Transverse colon (tissue), 4 donors: Measurements from ENCODE around the gene EMILIN1. TPM values are rescaled to one million over a fixed set of nuclear protein-coding genes. Genes with fewer than 3 reads are reported as not detected.

Experiments used
- DNase-seq: peaks from one replicate; pipeline ENCODE4 v3.0.0-alpha.2; 2019
- H3K27ac ChIP-seq, 4 donors: fragments of 200-600 bp; sonication (generic); 2 replicates each; pipeline ENCODE4 v1.5.1; 2016 to 2018; ENCODE audit warnings: inconsistent platforms in 4 of 4
- H3K27me3 ChIP-seq: fragments of 200-600 bp; sonication (generic); 2 replicates; pipeline ENCODE4 v1.5.1; 2017; ENCODE audit warnings: inconsistent platforms
- H3K36me3 ChIP-seq, 4 donors: fragments of 200-600 bp; sonication (generic); 2 replicates each; pipeline ENCODE4 v1.5.1; 2017 to 2019; ENCODE audit warnings: inconsistent platforms in 4 of 4
- H3K4me1 ChIP-seq, 4 donors: fragments of 200-600 bp; sonication (generic); 2 replicates each; pipeline ENCODE4 v1.5.1; 2017 to 2020; ENCODE audit warnings: inconsistent platforms in 4 of 4
- H3K4me3 ChIP-seq, 4 donors: fragments of 200-600 bp; sonication (generic); 1 replicate in 1 of 4; 2 replicates in 3 of 4; pipeline versions ENCODE4 v1.5.1 to v1.6.1; 2017 to 2019; ENCODE audit warnings: inconsistent platforms in 4 of 4
- H3K9me3 ChIP-seq, 2 donors: fragments of 200-600 bp; sonication (generic); 2 replicates each; pipeline ENCODE4 v1.5.1; 2017 to 2019; ENCODE audit warnings: inconsistent platforms in 2 of 2
- CTCF ChIP-seq, 5 experiments: fragments of 200-600 bp in 3 of 5; fragments of 450-650 bp in 2 of 5; sonication (generic) in 3 of 5; IDR thresholded peaks; 1 replicate in 2 of 5; 2 replicates in 3 of 5; pipeline ENCODE4 v1.5.1; 2016 to 2017; ENCODE audit warnings: antibody characterized with exemption in 5 of 5, inconsistent platforms in 3 of 5, mild to moderate bottlenecking in 2 of 5, moderate library complexity in 1 of 5
- EP300 ChIP-seq: sonication (generic); formaldehyde crosslinking; IDR thresholded peaks from one replicate; pipeline ENCODE4 v1.6.1; 2017; ENCODE audit warnings: antibody characterized with exemption, low read depth
- POLR2A ChIP-seq: fragments of 450-650 bp; IDR thresholded peaks from one replicate; pipeline ENCODE4 v1.6.1; 2016; ENCODE audit warnings: antibody characterized with exemption, mild to moderate bottlenecking, moderate library complexity
- POLR2AphosphoS5 ChIP-seq, 3 donors: sonication (generic); formaldehyde crosslinking; IDR thresholded peaks; one replicate each; pipeline ENCODE4 v1.6.1; 2016; ENCODE audit warnings: antibody characterized with exemption in 3 of 3
- WGBS, 2 donors: methylation state at CpG; one replicate each; pipeline ENCODE4 v1.1.5; 2018; ENCODE audit warnings: low coverage in 1 of 2; 5-methylcytosine and 5-hydroxymethylcytosine counted together
- in situ Hi-C, 4 donors: fragments of 200-750 bp; cut with MboI; loops; one replicate each; pipeline versions ENCODE4 v1.15.0 to v1.15.1; 2017; ENCODE audit warnings: low sequenced_read_pairs in 3 of 4, low pct_ligation_motif_present in 1 of 4, low pct_unique_long_range_greater_than_20kb in 1 of 4
- intact Hi-C: fragments of 100-400 bp; cut with DNase I; formaldehyde crosslinking; loops from one replicate; pipeline ENCODE4 v1.15.1; 2023; ENCODE audit warnings: low total_unique reads
- total RNA-seq, 4 donors: library from RNA; depleted of rRNA; stranded (reverse); fragments of >200 nt; gene quantifications; one replicate each; pipeline ENCODE4 v1.1.0, GENCODE V29; 2016

Gene EMILIN1
- total RNA-seq, 4 donors from 2014 or later = 41.0 to 152 (median 65.6) TPM

- Histone ChIP-seq H3K27ac (peak within 1 kb of the TSS; percentile 92 to 94 (median 92)), H3K4me3 (peak within 1 kb of the TSS; percentile 35 to 72 (median 52)), H3K27me3 (no peaks in the 10 kb centered on the region), H3K9me3 (no peaks in the 10 kb centered on the region), H3K4me1 (peaks cover 18 to 43% (median 27%) of the 10 kb centered on the region in 4 donors), H3K36me3 (no peaks in the 10 kb centered on the region)
- intact Hi-C loops = loop anchor here (5.0 kb wide), 2 partner anchors 35 to 55 kb away; partner anchors contain the start of genes AGBL5 and TMEM214
- TF ChIP-seq EP300 (no peak), POLR2AphosphoS5 (IDR thresholded peaks at IDR 0.05) (peak in 2 of 3 donors; percentile 27 to 35)
- in situ Hi-C loops = loop anchor here (10.0 to 25.0 kb wide), 2 partner anchors 122 to 125 kb away; partner anchors contain the start of gene MAPRE3 (in 3 of the 4)
- peak; percentile 77 for DNase-seq
- WGBS, 2 donors = 19% methylated on average over 25 of the region's 54 CpGs; no CpG with 5 or more reads in 1 of the 2 donors
Observed at GRCh38 chr2:27086724-27087593, 8.5 kb downstream of the EMILIN1 start, which contains the start of gene KHK. Gene KHK (plus strand): TSS chr2:27086772. CDS start chr2:27087260, 488 bp downstream.

GRCh38 chr2:27087823-27088410, 9.5 kb downstream of the EMILIN1 start:
- H3K4me1 ChIP-seq = peaks cover 12 to 36% (median 22%) of the 10 kb centered on the region in 4 donors

GRCh38 chr2:27088634-27089033, 10.2 kb downstream of the EMILIN1 start:
- no peak overlapping the region for H3K27ac ChIP-seq
- TF ChIP-seq CTCF (IDR thresholded peaks at IDR 0.05) = no peak
- no peaks in the 10 kb centered on the region for H3K36me3 ChIP-seq
- no peaks in the 10 kb centered on the region for H3K9me3 ChIP-seq
- no peak overlapping the region for H3K4me3 ChIP-seq
- peaks cover 12 to 32% (median 23%) of the 10 kb centered on the region in 4 donors for H3K4me1 ChIP-seq
- no peaks in the 10 kb centered on the region for H3K27me3 ChIP-seq
- in situ Hi-C loops (loop anchor here (10.0 to 25.0 kb wide), 2 partner anchors 124 to 126 kb away; partner anchors contain the start of gene MAPRE3 (in 3 of the 4)), intact Hi-C loops (loop anchor here (5.0 kb wide), 2 partner anchors 36 to 56 kb away; partner anchors contain the start of genes AGBL5 and TMEM214)
- 57 to 71% methylated on average over 5 to 6 of the region's 6 CpGs for WGBS, 2 donors
- DNase-seq = no peak

More at GRCh38 chr2:27087823-27088410, 9.5 kb downstream of the EMILIN1 start:
- H3K27me3 ChIP-seq = no peaks in the 10 kb centered on the region
- intact Hi-C loops (loop anchor here (5.0 kb wide), 2 partner anchors 36 to 56 kb away; partner anchors contain the start of genes AGBL5 and TMEM214), in situ Hi-C loops (loop anchor here (10.0 to 25.0 kb wide), 2 partner anchors 123 to 126 kb away; partner anchors contain the start of gene MAPRE3 (in 3 of the 4))
- no peak overlapping the region for H3K27ac ChIP-seq
- 86% methylated on average over 5 of the region's 5 CpGs; no CpG with 5 or more reads in 1 of the 2 donors for WGBS, 2 donors
- no peak for DNase-seq
- H3K9me3 ChIP-seq = no peaks in the 10 kb centered on the region
- no peaks in the 10 kb centered on the region for H3K36me3 ChIP-seq
- TF ChIP-seq POLR2A (no peak), EP300 (no peak), POLR2AphosphoS5 (IDR thresholded peaks at IDR 0.05) (no peak), CTCF (IDR thresholded peaks at IDR 0.05) (no peak)
- no peak overlapping the region for H3K4me3 ChIP-seq

GRCh38 chr2:27089111-27089954, 10.9 kb downstream of the EMILIN1 start:
- Histone ChIP-seq H3K27ac (no peak overlapping the region), H3K9me3 (no peaks in the 10 kb centered on the region), H3K36me3 (no peaks in the 10 kb centered on the region), H3K4me1 (peaks cover 12 to 31% (median 23%) of the 10 kb centered on the region in 4 donors), H3K27me3 (no peaks in the 10 kb centered on the region), H3K4me3 (no peak overlapping the region)
- in situ Hi-C loops (loop anchor here (10.0 to 25.0 kb wide), 2 partner anchors 125 to 127 kb away; partner anchors contain the start of gene MAPRE3 (in 3 of the 4)), intact Hi-C loops (loop anchor here (5.0 kb wide), 2 partner anchors 37 to 57 kb away; partner anchors contain the start of genes AGBL5 and TMEM214)
- DNase-seq = no peak
- TF ChIP-seq POLR2AphosphoS5 (IDR thresholded peaks at IDR 0.05) (no peak), POLR2A (no peak), CTCF (IDR thresholded peaks at IDR 0.05) (no peak), EP300 (no peak)
- 89% methylated on average over 14 of the region's 14 CpGs; no CpG with 5 or more reads in 1 of the 2 donors for WGBS, 2 donors
